GM19395 (cell line): Measurements from ENCODE around the gene MASP1.
"Not testable (repeated sequence)": the region's sequence is repeated elsewhere in the genome, so short reads cannot be mapped to it uniquely, and the experiment has no call there.

ENCODE experiments used
- ATAC-seq: cut with Tn5 transposase; IDR thresholded peaks from one replicate; pipeline ENCODE4 v1.9.1; 2021; ENCODE audit warnings: mild to moderate bottlenecking, moderate library complexity; ENCODE audit not compliant: unreplicated experiment

Gene MASP1

DNA sequence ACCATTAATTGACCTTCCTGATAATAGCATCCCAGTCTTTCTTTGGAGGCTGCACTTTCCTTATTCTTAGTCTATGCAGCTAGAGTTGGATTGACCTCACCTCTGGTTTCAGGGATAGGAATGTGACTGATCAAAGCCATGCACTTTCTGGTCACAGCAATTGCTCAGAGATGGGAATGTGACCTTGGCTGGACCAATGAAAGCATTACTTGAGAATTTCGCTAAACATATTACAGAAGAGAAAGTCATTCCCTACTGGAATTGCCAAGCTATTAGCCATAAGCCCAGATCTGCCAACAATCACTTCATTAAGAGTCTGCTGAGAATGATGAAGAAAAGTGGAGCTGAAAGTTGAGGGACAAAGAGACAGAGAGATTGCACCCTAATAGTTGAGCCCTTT is 61.5 kb downstream of the MASP1 start:
- ATAC-seq = no peak

DNA sequence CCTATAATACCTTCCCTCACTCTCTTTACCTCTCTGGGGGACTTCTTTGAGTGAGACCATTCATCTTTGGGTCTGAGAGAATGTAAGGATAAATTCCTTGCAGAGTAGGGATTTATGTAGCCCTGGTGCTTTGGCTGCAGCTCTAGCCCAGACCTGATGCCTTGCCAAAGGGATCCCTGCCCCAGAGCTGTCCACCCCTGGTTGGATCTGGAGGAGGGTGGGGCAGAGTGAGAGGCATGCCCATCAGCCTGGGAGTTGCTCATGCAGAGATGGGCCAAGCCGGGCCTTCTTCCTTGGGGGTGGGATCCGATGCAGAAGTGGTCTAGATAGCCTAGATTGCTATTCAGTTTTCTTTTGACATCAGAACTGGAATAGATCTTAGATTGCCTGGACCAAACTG is 62.8 kb downstream of the MASP1 start:
- ATAC-seq = no peak

DNA sequence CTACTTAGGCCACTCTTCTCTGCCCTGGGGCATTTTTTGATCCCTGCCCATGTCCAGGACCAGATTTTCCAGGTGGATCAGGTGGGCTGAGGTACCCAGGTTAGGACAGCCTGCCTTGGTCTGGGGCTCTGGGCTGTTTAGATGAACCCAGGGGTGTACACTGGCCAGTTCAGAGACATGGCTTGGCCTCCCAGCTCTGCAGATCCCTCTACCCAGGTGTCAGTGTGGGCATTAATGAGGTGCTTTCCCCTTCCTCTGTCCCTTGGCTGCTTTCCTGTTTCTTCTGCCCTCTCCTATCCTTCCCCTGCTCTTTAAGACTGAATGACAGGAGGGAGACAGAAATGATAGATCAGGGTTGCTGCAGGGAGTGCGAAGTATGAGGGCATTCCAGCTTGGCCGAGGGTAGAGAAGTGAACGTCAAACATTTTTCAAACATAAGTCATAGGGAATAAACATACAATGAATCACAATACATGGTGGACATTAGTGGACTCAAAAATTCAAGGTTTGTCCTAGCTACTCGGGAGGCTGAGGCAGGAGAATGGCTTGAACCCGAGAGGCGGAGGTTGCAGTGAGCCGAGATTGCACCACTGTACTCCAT is 63.8 kb downstream of the MASP1 start:
- ATAC-seq = no peak

DNA sequence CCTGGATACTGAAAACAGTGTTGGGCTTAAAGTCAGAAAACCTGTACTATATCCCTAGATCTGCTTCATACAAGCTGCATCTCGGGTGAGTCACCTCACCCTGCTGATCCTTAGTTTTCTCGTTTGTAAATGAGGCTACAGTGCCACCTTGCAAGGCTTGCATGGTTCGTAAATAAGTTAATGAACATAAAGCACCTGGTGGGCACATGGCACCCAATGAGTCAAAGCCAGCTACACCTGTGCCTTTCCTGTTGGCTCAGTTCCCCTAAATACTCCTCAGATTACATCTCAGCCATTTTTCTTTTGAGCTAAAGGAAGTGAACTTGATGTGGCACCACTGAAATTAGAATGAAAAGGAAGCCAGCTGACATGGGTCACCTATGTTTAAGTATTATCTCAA is 67.7 kb downstream of the MASP1 start:
- no peak for ATAC-seq

DNA sequence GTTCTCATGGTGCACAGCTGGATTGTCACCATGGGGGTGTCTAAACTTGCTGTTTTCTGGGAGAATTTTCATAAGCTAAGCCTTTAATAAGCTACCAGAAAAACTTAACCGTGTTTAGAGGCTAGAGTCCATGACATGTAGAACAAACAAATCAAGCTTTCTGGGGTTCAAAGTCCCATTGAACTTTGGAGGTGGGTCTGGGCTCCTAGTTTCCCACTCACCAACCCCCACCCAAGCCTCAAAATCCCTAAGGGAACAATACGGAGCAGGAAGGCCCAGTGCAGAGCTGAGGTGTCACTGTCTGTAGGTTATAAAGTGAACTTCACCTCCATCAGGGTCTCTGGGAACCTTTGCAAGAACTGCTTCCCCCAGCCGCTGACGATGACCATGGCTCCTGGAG is 68.7 kb downstream of the MASP1 start:
- ATAC-seq = no peak

DNA sequence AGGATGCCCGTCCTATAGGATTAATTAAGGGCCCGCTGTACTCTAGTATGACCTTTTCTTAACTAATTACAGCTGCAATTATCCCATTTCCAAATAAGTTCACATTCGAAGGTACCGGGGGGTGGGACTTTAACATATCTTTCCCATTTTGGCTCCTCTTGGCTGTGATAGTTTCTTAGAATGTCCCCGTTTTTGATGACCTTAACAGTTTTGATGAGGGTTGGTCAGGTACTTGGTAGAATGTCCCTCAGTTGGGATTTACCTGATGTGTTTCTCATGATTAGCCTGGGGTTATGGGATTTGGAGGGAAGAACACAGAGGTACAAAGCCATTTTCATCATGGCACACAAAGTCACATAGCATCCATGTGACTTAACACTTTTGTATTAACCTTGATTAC is 76.1 kb downstream of the MASP1 start:
- no peak for ATAC-seq

DNA sequence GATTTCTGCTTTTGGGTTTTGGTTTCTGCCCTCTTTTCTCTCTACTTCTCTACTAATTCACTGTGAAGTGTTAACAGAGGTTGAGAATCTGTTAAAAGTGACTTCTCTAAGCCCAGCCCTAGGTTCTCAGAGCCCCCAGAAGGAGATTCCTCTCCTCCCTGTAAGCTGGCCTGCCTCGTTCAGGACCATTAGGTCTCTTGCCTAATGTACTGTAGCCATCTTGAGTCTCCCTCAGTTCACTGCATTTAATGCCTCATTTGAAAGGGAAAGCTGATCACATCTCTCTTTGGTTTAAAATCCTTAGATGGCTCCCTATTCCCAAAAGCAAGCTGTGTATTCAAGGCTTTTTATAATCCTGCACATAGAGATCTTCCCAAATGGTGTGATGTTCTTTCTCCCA is 77.9 kb downstream of the MASP1 start:
- no peak for ATAC-seq

DNA sequence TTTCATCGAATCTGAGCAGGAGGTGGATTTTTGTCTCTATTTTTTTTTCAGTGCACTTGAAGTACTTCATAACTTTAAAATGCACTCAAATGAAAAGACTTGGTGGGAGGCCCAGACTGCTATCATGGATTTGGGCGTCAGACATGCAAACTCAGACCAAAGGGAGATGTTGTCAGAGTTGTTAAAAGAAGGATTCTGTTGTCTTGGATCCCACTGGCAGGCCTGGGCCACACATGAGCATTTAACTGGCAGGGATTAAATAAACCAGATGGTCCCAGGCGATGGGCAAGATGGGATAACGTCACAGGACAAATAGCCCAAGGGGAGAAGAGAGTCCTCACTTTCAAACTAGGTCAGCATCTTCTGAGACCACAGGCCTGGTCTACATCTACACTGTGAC is 78.8 kb downstream of the MASP1 start:
- no peak for ATAC-seq

DNA sequence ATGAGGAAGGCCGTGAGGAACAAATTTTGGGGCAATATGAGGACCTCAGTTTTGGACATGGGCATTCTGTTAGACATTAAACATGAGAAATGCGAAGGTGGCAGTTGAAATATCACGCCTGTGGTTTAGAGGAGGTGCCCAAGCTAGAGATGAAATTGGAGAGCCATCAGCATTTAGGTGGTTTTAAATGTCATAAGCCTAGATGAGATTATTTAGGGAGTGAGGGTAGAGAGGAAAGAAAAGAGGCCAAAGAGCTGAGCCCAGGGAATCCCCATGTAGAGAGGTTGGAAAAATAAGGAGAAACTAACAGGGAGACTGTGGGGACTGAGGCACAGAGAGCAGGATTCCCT is 79.4 kb downstream of the MASP1 start:
- no peak for ATAC-seq

DNA sequence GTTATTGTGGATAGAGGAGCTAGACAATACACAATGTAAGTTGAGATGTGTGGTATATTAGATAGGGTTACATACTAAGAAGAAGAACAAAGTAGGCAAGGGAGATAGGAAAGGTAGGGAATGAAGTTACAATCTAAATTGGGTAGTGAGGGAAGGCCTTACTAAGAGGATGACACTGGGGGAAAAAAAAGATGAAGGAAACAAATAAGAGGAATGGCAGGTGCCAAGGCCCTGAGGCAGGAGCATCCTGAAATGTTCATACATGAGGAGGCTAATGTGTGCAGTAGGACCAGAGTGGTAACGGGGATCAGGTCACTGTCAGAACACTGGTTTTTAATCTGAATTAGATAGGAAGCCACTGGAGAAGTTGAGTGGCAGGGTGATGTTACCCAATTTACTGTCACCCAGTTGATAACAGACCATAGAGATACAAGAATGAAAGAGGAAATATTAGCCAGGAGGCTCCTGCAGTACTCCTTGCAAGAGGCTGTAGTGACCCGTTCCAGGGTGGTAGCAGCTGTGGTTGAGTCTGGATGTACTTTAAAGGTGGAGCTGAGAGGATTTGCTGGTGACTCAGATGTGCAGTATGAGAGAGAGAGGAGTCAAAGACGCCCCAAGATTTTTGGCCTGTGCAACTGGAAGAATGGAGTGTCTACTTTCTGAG is 79.9 kb downstream of the MASP1 start:
- ATAC-seq = no peak

DNA sequence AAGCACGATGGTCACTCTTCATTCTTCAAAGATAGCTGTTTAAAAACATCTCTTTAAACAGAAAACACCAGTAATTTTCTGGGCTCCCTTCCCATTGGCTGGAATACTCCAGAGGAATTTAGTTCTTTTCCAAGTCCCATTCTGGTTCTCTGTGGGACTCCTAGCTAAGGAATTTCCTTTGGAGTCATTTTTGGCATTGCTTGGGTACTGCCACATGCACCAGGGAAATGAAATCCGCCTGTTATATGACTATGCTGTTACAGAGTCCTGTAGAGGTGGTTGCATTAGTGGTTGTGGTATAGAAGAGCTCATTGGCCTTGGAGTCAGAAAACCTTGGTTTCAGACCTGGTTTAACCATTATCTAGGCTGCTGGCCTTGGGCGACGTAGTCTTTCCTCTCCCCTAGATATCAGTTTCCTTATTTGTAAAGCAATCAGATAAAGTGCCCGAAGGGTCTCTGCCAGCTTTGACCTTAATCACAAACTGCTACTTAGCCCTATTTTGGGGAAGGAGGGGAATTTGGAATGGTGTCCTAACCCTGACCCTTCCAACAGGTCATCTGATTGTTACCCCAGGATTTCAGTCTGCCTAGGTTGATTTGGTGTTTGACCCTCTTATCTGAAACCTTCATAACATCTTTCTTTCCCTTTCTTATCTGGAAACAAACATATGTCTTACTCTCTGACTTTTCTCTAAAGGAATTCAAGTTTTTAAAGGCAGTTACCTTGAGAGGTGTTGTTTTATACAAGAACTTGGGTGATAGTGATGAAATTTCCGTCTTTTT is 80.8 kb downstream of the MASP1 start:
- ATAC-seq = peak; percentile 88

DNA sequence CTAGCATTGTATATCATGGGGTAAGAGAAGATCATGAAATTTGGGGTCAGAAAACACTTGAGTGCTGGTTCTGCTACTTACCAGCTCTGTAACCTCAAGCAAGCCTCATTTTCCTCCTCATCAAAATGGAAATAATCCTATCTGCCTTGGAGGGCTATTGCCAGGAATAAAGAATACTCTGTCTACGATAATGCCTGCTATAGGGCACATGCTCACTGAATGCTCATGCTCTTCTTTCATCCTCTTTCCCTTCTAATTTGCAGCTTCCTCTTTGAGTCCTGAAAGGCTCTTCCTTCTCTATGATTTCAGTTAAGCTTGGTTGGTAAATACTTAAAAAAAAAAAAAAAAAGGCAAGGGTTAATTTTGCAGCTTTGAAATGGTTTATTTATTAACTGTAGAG is 81.4 kb downstream of the MASP1 start:
- no peak for ATAC-seq

DNA sequence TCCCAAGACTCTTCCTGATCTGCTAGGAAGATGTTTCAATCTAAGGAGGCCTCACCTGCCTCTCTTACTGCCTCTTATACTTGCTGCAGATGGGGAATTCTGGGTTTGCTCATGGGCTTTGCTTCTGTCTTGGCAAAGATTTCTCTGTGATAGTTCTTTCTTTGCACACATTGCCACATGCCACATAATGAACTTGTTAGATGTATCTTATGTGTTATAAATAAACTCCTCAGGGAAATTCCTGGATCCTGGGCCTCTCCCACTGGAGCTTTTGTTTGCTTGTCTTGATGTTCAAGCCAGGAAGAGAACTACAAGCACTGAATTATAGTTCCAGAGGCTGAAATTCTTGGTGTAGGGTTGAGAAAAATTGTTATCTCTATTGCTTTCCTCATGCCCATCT is 82.0 kb downstream of the MASP1 start:
- ATAC-seq = no peak

DNA sequence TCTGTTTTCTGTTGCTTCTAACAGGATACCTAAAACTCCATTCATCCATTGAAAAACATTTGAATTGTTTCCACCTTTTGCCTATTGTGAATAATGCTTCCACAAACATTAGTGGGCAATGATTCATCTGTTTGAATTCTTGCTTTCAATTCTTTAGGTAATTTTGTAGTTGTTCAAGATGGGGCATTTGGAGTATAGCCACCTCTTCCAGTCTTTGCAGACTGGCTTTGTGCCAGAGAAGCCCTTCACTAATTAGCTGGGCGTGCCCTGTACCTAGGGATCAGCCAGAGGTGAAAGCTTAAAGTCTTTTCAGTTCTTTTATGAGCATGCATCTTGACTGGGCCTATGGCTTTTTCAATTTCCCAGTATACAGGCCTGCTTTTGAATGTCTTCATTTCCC is 83.4 kb downstream of the MASP1 start:
- ATAC-seq = no peak

DNA sequence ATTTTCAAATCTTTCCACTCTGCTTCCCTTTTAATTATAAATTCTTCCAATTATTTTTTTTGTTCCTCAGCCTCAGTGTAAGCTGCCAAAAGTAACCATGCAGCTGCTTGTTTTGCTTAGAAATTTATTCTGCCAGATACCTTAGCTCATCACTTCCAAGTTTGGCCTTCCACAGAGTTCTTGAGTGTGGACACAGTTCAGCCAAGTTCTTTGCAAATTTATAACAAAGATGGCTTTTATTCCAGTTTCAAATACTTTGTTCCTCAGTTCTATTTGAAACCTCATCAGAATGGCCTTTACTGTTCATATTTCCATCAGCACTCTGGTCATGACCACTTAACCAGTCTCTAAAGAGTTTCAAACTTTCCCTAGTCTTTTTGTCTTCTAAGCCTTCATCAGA is 83.9 kb downstream of the MASP1 start:
- no peak for ATAC-seq

DNA sequence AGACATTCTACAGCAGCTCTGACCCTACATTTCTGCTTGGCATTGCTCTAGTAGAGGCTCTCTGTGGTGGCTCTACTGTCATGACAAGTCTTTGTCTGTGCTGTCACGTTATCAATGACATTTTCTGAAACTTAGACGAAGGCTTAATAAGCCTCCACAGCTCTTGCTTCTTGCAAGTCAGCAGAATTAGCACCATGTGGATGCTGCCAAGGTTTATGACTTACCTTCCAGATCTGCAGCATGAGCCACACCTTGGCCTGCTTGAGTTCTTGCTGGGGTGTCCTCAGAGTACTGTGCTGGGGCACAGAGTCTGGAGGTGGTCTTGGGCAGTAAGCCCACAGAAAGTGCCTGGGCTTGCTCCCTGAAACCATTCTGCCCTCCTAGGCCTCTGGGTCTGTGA is 84.5 kb downstream of the MASP1 start:
- no peak for ATAC-seq

DNA sequence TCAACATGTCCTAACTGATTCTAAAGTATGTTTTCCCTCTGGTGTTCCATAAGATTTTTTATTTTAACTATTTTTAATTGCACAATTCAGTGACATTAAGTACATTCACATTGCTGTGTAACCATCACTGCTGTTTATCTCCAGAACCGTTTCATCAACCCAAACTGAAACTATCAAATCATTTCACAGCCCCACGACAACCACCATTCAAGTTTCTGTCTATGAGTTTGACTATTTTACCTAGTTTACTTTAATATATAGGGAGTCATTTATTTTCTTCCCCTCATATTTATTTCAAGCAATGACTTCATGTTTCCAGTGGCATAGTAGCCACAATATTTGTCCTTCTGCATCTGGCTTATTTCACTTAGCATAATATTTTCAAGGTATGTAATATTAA is 85.9 kb downstream of the MASP1 start:
- no peak for ATAC-seq

DNA sequence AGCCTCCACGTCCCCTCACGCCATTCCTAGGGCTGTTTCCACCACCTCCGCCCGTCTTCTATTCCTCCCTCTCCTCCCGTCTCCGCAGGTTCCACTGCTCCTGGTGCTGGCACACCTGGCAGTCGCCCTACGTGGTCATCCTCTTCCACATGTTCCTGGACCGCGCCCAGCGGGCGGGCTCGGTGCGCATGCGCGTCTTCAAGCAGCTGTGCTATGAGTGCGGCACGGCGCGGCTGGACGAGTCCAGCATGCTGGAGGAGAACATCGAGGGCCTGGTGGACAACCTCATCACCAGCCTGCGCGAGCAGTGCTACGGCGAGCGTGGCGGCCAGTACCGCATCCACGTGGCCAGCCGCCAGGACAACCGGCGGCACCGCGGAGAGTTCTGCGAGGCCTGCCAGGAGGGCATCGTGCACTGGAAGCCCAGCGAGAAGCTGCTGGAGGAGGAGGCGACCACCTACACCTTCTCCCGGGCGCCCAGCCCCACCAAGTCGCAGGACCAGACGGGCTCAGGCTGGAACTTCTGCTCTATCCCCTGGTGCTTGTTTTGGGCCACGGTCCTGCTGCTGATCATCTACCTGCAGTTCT is 92.0 kb downstream of the MASP1 start:
- not testable (repeated sequence) for ATAC-seq

DNA sequence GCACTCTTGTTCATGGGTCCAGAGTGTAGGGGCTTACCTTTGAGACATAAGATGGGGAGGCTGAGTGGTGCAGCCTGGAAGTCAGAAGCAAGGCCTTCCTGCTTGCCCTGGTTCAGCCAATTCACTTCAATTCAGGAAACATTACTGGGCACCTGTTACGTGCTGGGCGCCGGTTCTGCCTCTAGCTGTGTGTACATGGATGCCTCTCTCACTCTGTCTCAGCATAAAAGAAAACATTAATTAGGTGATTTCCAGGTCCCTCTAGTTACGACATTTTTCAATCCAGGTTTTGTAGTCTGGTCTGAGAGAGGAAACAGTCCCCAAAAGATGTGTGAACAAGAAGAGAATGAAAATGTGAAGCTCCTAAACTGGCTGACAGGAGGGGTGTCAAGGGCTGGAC is 93.0 kb downstream of the MASP1 start:
- ATAC-seq = peak; percentile 57

DNA sequence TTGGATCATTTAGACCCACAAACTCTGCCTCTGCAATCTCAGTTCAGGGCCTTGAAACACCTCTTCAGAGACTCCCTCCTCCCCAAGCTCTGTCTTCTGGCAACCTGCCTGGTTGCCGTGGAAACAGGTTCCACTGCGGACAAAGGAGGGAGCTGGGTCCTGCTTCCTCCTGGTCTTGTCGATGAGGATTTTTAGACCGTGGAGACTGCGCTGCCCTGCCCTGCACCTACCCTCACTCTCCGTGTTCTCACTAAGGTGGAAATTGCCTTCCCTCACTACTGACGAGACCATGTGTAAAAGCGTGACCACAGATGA is 94.2 kb downstream of the MASP1 start, which contains the start of gene RTP1:
Gene RTP1 (plus strand): TSS at position 152 of the 315 bp plus-strand sequence. CDS start 30 bp downstream, at position 182.
- ATAC-seq = no peak

DNA sequence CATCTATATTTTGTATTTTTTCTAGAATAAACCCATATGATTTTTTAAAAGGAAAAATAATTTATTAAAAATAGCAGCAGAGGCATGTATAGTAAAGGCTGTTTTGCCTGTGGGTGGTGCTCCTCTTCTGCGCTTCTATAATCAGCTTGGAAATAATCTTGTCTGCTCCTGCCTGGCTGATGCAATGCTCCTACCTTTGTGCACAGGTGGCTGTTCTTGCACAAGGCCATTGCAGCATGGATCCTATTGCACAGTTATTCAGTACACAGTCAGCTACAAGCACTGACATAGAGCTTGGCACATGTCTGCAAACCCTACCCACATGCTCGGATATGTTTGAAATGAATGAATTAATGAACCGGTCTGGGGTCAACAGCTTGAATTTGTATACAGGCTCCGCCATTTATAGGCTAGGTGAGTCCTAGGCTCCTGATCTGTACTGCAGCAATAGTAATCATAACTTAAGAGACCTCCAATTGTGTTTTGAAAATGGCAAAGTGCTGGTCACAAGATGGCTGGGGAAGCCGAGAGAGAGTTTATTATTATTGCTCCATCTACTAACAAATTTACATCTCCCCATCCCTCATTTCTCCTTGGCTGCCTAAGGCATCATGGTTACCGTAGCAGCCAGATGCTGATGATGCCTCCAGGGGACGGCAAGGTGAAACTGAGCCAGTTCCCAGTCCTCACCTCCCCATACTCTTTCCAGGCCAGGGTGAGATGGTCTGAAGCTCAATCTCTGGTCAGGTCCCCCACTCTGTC is 94.8 kb downstream of the MASP1 start:
- no peak for ATAC-seq
